ENCODE results near the gene PCNX2. TPM values are rescaled to one million over a fixed set of nuclear protein-coding genes. Genes with fewer than 3 reads are reported as not detected.
"Not testable (repeated sequence)": the region's sequence is repeated elsewhere in the genome, so short reads cannot be mapped to it uniquely, and the experiment has no call there.

Gene PCNX2
- total RNA-seq, 1 experiment from 2014 or later: 18.6 TPM

- TF ChIP-seq EZH2 (IDR thresholded peaks at IDR 0.05; ENCODE audit: low read depth) (no peak), CTCF (conservative IDR thresholded peaks at IDR 0.05) (no peak)
- peak overlapping the region; percentile 79 for H3K4me2 ChIP-seq
Measured at GRCh38 chr1:233111731-233112130, 183.8 kb downstream of the PCNX2 start.

GRCh38 chr1:233109096-233109495, 186.4 kb downstream of the PCNX2 start:
- Histone ChIP-seq H3K4me2 (no peak overlapping the region), H3F3A (ENCODE audit: insufficient read depth, low read depth) (peaks cover 43% of the 10 kb centered on the region), H3K9me2 (ENCODE audit: insufficient read depth) (no peaks in the 10 kb centered on the region), H3K9me3 (ENCODE audit: insufficient read depth, low read depth) (no peaks in the 10 kb centered on the region), H3K27me3 (ENCODE audit: insufficient read depth, low read depth) (no peaks in the 10 kb centered on the region), H3K4me1 (replicated peaks; ENCODE audit: insufficient read depth) (peaks cover 57% of the 10 kb centered on the region), H3K79me2 (ENCODE audit: low read depth) (no peaks in the 10 kb centered on the region), H4K20me1 (ENCODE audit: insufficient read depth) (no peaks in the 10 kb centered on the region), H2AFZ (no peak overlapping the region), H3K27ac (no peak overlapping the region), H3K36me3 (ENCODE audit: low read depth) (peaks cover 6% of the 10 kb centered on the region; the same call in 1 of the 2 replicates), H3K4me3 (no peak overlapping the region)
- BruUV-seq (replicated peaks): no TSS peak
- no peak for DNase-seq
- TF ChIP-seq EZH2 (IDR thresholded peaks at IDR 0.05; ENCODE audit: low read depth) (no peak), CTCF (conservative IDR thresholded peaks at IDR 0.05) (no peak)
- POLR2A ChIA-PET (ENCODE audit: unreplicated experiment): no interaction called here
- CTCF ChIA-PET: no interaction called here
- intact Hi-C loops (cut with micrococcal nuclease; ENCODE audit: unreplicated experiment): no loop called here

More at GRCh38 chr1:233111731-233112130, 183.8 kb downstream of the PCNX2 start:
- ChIA-PET POLR2A (ENCODE audit: unreplicated experiment) (no interaction called here), CTCF (no interaction called here)
- Histone ChIP-seq H3F3A (ENCODE audit: insufficient read depth, low read depth) (peaks cover 57% of the 10 kb centered on the region), H3K27me3 (ENCODE audit: insufficient read depth, low read depth) (no peaks in the 10 kb centered on the region), H3K36me3 (ENCODE audit: low read depth) (peaks cover 14% of the 10 kb centered on the region; the same call in 1 of the 2 replicates), H4K20me1 (ENCODE audit: insufficient read depth) (no peaks in the 10 kb centered on the region), H2AFZ (no peak overlapping the region), H3K4me3 (peak overlapping the region; percentile 5; the same call in 1 of the 2 replicates), H3K27ac (peak overlapping the region; percentile 99), H3K79me2 (ENCODE audit: low read depth) (no peaks in the 10 kb centered on the region), H3K9me3 (ENCODE audit: insufficient read depth, low read depth) (peaks cover 7% of the 10 kb centered on the region), H3K4me1 (replicated peaks; ENCODE audit: insufficient read depth) (peaks cover 64% of the 10 kb centered on the region), H3K9me2 (ENCODE audit: insufficient read depth) (no peaks in the 10 kb centered on the region)
- intact Hi-C loops (cut with micrococcal nuclease; ENCODE audit: unreplicated experiment): loop anchor here (2.0 to 10.0 kb wide), 2 partner anchors 129 to 1287 kb away; no protein-coding TSS in a partner anchor
- DNase-seq: no peak
- no TSS peak for BruUV-seq (replicated peaks)

- peak overlapping the region; percentile 81 for H3K27ac ChIP-seq
- peak; percentile 50 to 87 for DNase-seq
- intact Hi-C loops (cut with micrococcal nuclease; ENCODE audit: unreplicated experiment); H4K20me1 ChIP-seq (ENCODE audit: insufficient read depth); H3K4me3 ChIP-seq; H3K9me2 ChIP-seq (ENCODE audit: insufficient read depth); H2AFZ ChIP-seq; POLR2A ChIA-PET (ENCODE audit: unreplicated experiment); H3K27me3 ChIP-seq (ENCODE audit: insufficient read depth, low read depth); H3K79me2 ChIP-seq (ENCODE audit: low read depth); H3K36me3 ChIP-seq (ENCODE audit: low read depth); BruUV-seq (replicated peaks); H3K9me3 ChIP-seq (ENCODE audit: insufficient read depth, low read depth): not testable (repeated sequence)
- H3K4me2 ChIP-seq: peak overlapping the region; percentile 38
- H3F3A ChIP-seq (ENCODE audit: insufficient read depth, low read depth): peaks cover 31% of the 10 kb centered on the region
- CTCF ChIA-PET: interaction anchor here (0.6 kb wide), 1 partner anchor 28 kb away, joined by 3 read pairs; no protein-coding TSS in a partner anchor
- H3K4me1 ChIP-seq (replicated peaks; ENCODE audit: insufficient read depth): peaks cover 47% of the 10 kb centered on the region
Measured at GRCh38 chr1:233107716-233108130, 187.8 kb downstream of the PCNX2 start.

All from PC-9 (cell line).